HG03342 (cell line): ENCODE data around the gene ANTXR1.

ENCODE experiments used
- ATAC-seq: cut with Tn5 transposase; IDR thresholded peaks from one replicate; pipeline ENCODE4 v1.9.1; 2021; ENCODE audit warnings: mild to moderate bottlenecking, moderate library complexity; ENCODE audit not compliant: unreplicated experiment

The ANTXR1 gene

GRCh38 chr2:69013142-69013839 is at the start of gene ANTXR1:
Gene ANTXR1, plus strand, starts transcription at chr2:69013179. Its CDS starts 321 bp downstream, at chr2:69013500.
- no peak for ATAC-seq

GRCh38 chr2:68964282-68964681 is 48.7 kb upstream of the ANTXR1 start:
- ATAC-seq, result no peak

GRCh38 chr2:68968221-68968620 is 44.8 kb upstream of the ANTXR1 start:
- no peak for ATAC-seq

GRCh38 chr2:68969736-68970490 is 43.1 kb upstream of the ANTXR1 start:
- ATAC-seq, result no peak

- ATAC-seq, result no peak
These were observed 42.3 kb upstream of the ANTXR1 start for GRCh38 chr2:68970566-68971265.

GRCh38 chr2:68971591-68972231 is 41.3 kb upstream of the ANTXR1 start:
- no peak for ATAC-seq

- ATAC-seq, result no peak
These were observed 38.7 kb upstream of the ANTXR1 start, which contains the start of gene GKN1 for GRCh38 chr2:68974251-68974650. Gene GKN1, plus strand, starts transcription at chr2:68974636. Its CDS starts 42 bp downstream, at chr2:68974678.

GRCh38 chr2:68974946-68975665 is 37.9 kb upstream of the ANTXR1 start:
- no peak for ATAC-seq

- no peak for ATAC-seq
These were observed 37.1 kb upstream of the ANTXR1 start for GRCh38 chr2:68975844-68976243.

GRCh38 chr2:68977453-68977852 is 35.5 kb upstream of the ANTXR1 start:
- no peak for ATAC-seq

GRCh38 chr2:68978098-68978497 is 34.9 kb upstream of the ANTXR1 start:
- ATAC-seq, result no peak

GRCh38 chr2:68980956-68981355 is 32.0 kb upstream of the ANTXR1 start:
- no peak for ATAC-seq

GRCh38 chr2:68987021-68987503 is 25.9 kb upstream of the ANTXR1 start:
- no peak for ATAC-seq

GRCh38 chr2:68989035-68989434 is 23.9 kb upstream of the ANTXR1 start:
- ATAC-seq, result no peak

GRCh38 chr2:68992341-68992740 is 20.6 kb upstream of the ANTXR1 start:
- no peak for ATAC-seq

- no peak for ATAC-seq
These were observed 20.0 kb upstream of the ANTXR1 start for GRCh38 chr2:68992933-68993332.

- no peak for ATAC-seq
These were observed 19.3 kb upstream of the ANTXR1 start for GRCh38 chr2:68993660-68994059.

GRCh38 chr2:68994864-68995263 is 18.1 kb upstream of the ANTXR1 start:
- no peak for ATAC-seq

- ATAC-seq, result no peak
These were observed 17.1 kb upstream of the ANTXR1 start for GRCh38 chr2:68995916-68996315.

GRCh38 chr2:68997401-68997800 is 15.6 kb upstream of the ANTXR1 start:
- no peak for ATAC-seq
